ENCODE data around the gene SLC25A22. TPM values are rescaled to one million over a fixed set of nuclear protein-coding genes. Genes with fewer than 3 reads are reported as not detected.

SLC25A22 gene
- total RNA-seq, 6 experiments from 2014 or later = 20.6 to 40.2 (median 29.9) TPM

DNA sequence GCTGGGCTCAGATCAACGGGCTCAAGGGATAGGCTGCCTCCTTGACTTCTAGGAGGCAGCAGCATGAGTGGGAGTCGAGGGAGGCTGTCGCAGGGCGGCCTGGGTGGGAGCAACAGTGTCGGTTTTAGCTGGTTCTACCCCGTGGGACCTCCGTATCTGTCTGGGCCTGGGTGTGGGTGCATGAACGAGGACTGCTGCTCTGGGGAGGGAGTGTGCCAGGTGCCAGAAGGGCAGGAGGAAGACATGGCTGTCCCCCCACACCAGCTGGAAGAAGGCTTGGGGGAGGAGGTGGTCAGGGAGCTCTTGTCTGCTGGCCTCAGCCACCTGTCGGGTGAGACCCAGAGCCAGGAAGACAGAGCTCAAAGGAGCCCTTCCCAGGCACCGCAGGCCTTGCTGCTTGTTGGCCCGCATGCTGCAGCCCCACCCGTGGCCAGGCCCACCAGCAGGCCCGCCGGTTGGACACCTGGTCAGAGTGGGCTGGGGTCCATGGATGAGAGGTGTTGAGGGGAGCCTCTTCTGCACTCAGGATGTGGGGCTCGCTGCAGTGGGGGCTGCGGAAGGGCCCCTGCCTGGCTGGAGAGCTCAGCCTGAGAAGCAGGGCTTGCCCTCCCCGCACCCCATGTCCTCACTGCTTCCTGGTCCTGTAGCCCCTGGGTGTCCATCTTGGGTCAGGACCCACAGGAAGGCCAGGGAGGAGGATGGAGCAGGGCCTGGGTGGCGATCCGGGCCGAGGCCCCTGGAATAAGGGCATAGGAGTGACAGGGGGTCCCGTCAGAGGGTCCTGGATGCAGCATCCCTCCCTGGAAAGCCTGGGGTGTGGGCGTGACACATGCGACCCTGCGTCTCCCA lies 11.6 kb downstream of the SLC25A22 start:
- ATAC-seq (no peak), DNase-seq (peak in 1 of 3 donors; percentile 51)
- peaks cover 0 to 10% (median 0%) of the 10 kb centered on the region in 4 donors for H3K36me3 ChIP-seq
- H3K4me1 ChIP-seq = peaks cover 0 to 4% (median 0%) of the 10 kb centered on the region in 4 donors
- WGBS (ENCODE audit: insufficient coverage, low coverage, low lambda C conversion rate, missing lambda C conversion rate) = 81% methylated on average over 3 of the region's 24 CpGs
- H3K27me3 ChIP-seq = no peaks in the 10 kb centered on the region
- intact Hi-C loops (cut with DNase I) = no loop called here
- no peak overlapping the region for H3K27ac ChIP-seq
- H3K4me3 ChIP-seq = no peak overlapping the region
- TF ChIP-seq POLR2A (IDR thresholded peaks at IDR 0.05) (no peak), CTCF (IDR thresholded peaks at IDR 0.05) (no peak)
- H3K9me3 ChIP-seq = no peaks in the 10 kb centered on the region

DNA sequence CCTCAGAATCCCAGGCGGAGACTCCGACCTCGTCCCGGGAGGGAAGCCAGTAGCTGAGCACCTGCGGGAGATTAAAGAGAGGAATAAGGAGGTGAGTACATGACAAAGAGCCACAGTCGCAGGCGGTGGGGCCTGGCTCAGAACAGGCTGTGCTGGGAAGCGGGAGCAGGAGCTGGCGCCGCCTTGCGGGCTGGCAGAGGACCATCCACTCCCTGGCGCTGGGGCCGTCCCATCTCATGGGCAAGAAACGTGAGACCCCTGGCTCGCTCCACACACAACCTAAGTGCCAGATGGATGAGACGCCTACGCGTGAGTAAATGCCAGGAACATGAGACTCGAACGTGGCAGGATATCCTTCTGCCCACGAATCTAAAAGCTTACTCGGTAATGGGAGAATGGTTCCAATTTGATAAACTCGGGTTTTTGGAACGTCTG lies 14.5 kb downstream of the SLC25A22 start:
- DNase-seq = peak in 2 of 3 donors; percentile 57 to 71
- H3K9me3 ChIP-seq = no peaks in the 10 kb centered on the region
- no peak overlapping the region for H3K27ac ChIP-seq
- TF ChIP-seq CTCF (IDR thresholded peaks at IDR 0.05) (peak in 2 of 4 donors; percentile 12 to 53), POLR2A (IDR thresholded peaks at IDR 0.05) (no peak)
- H3K4me3 ChIP-seq = no peak overlapping the region
- ATAC-seq = peak in 3 of 4 donors; percentile 15 to 63 (median 52)
- intact Hi-C loops (cut with DNase I) = no loop called here
- H3K27me3 ChIP-seq = no peaks in the 10 kb centered on the region
- peaks cover 0 to 10% (median 0%) of the 10 kb centered on the region in 4 donors for H3K36me3 ChIP-seq
- 28% methylated on average over 18 of the region's 24 CpGs for whole genome bisulfite sequencing (ENCODE audit: insufficient coverage, low coverage, low lambda C conversion rate, missing lambda C conversion rate)
- peaks cover 0 to 11% (median 5%) of the 10 kb centered on the region in 4 donors for H3K4me1 ChIP-seq

DNA sequence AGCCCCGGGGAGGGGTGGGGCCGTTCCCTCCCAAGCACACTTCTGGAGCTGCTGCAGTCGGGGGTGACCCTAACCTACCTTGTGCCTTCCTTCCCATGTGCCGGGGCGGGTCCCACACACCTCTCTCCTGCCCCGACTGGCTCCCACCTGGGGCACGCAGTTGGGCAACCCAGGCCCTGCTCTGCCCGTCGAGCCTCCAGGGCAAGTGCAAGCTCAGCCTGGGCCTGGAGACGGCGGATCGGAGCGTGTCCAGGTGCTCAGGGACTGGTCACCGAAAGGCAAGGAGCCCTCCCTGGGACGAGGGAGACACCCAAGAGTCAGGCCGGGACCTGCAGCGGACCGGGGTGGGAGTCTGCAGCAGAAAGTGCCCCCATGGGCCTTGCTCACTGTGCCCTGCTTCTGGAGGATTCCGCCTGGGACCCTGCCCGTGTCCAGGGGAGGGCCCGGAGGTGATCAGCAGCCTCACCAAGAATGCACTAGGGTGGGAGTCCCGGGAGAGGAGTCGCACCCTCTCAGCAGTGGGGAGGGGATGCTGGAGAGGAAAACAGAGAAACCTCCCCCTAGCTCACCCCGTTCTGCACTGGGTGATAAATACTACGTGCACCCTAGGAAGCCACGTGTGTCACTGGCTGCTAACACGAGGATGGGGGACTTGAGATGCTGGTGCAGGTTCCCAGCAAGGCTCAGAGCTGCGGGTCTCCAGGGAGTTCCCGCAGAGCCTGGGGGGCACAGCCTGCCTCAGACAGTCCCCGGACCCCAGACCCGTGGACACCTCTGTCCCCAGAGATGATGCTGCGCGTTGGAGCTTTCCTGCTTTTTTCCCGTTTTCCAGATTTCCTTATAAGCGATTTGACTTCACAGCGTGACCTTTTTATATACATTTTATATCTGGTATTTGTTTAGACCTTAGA lies 15.6 kb downstream of the SLC25A22 start:
- Histone ChIP-seq H3K9me3 (no peaks in the 10 kb centered on the region), H3K4me1 (peaks cover 0 to 17% (median 5%) of the 10 kb centered on the region in 4 donors), H3K36me3 (peaks cover 0 to 10% (median 0%) of the 10 kb centered on the region in 4 donors), H3K27ac (no peak overlapping the region), H3K27me3 (no peaks in the 10 kb centered on the region), H3K4me3 (no peak overlapping the region)
- no peak for TF ChIP-seq POLR2A (IDR thresholded peaks at IDR 0.05)
- intact Hi-C loops (cut with DNase I) = no loop called here
- no peak for ATAC-seq
- 74% methylated on average over 9 of the region's 36 CpGs for WGBS (ENCODE audit: insufficient coverage, low coverage, low lambda C conversion rate, missing lambda C conversion rate)
- peak in 2 of 3 donors; percentile 22 to 47 for DNase-seq

DNA sequence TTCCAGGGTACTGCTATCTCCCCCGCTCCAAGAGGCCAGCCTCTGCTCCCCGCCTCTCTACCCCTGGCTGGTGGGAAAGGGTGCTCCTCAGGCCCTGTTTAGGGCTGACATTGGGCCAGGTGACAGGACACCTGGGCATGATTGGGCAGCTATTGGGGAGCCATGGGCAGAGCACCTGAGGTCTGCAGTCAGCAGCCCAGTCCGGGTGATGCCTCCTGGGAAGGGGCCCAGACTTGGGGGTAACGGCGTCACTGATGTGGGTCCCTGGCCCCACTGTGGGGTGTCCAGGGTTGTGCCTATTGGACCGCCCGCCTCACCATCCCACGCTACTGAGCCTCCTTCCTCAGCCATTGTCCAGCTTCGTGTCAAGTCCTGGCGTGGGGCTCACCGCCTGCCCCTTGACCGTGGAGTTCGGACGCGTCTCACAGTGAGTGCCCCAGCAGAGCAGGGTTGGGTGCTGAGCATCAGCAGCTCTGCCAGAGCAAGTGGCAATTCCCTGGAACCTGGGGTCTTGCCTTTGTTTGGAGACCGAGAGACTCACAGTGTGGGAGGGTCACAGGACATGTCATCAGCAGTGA lies 18.0 kb downstream of the SLC25A22 start:
- Histone ChIP-seq H3K27ac (no peak overlapping the region), H3K36me3 (peaks cover 0 to 10% (median 0%) of the 10 kb centered on the region in 4 donors), H3K4me1 (peaks cover 0 to 22% (median 8%) of the 10 kb centered on the region in 4 donors), H3K27me3 (no peaks in the 10 kb centered on the region), H3K4me3 (no peak overlapping the region), H3K9me3 (no peaks in the 10 kb centered on the region)
- DNase-seq (peak in 1 of 3 donors; percentile 51), ATAC-seq (no peak)
- no peak for TF ChIP-seq CTCF (IDR thresholded peaks at IDR 0.05)
- no peak for TF ChIP-seq POLR2A (IDR thresholded peaks at IDR 0.05)
- no CpG with 5 or more reads among the region's 16 CpGs for WGBS (ENCODE audit: insufficient coverage, low coverage, low lambda C conversion rate, missing lambda C conversion rate)
- intact Hi-C loops (cut with DNase I) = no loop called here
